Neural cell (in vitro differentiated cells): ENCODE data around the gene PLG.
"Not testable (repeated sequence)": the region's sequence is repeated elsewhere in the genome, so short reads cannot be mapped to it uniquely, and the experiment has no call there.

Experiments
- CTCF ChIP-seq: fragments of 450-650 bp; IDR thresholded peaks from 2 replicates; pipeline ENCODE4 v1.5.1; 2014; ENCODE audit warnings: antibody characterized with exemption, mild to moderate bottlenecking, moderate library complexity; ENCODE audit not compliant: poor library complexity, severe bottlenecking
- EP300 ChIP-seq: fragments of 450-650 bp; conservative IDR thresholded peaks from 2 replicates; pipeline ENCODE4 v1.6.1; 2014; ENCODE audit warnings: antibody characterized with exemption, mild to moderate bottlenecking, moderate library complexity; ENCODE audit not compliant: poor library complexity, severe bottlenecking
- POLR2AphosphoS5 ChIP-seq: IDR thresholded peaks from 2 replicates; pipeline ENCODE4 v1.6.1; 2012
- SMC3 ChIP-seq: fragments of 450-650 bp; conservative IDR thresholded peaks from 2 replicates; pipeline ENCODE4 v1.6.1; 2014; ENCODE audit warnings: antibody characterized with exemption, mild to moderate bottlenecking, moderate library complexity; ENCODE audit not compliant: poor library complexity

GRCh38 chr6:160695622-160696021 is 6.4 kb upstream of the PLG start:
- TF ChIP-seq CTCF, EP300, POLR2AphosphoS5, SMC3: not testable (repeated sequence)
